HG03442 (cell line): ENCODE measurements around the gene SGK1.
"Not testable (repeated sequence)": the region's sequence is repeated elsewhere in the genome, so short reads cannot be mapped to it uniquely, and the experiment has no call there.

Experiments
- ATAC-seq: cut with Tn5 transposase; IDR thresholded peaks from one replicate; pipeline ENCODE4 v1.9.1; 2021; ENCODE audit warnings: mild to moderate bottlenecking, moderate library complexity; ENCODE audit not compliant: unreplicated experiment

Gene SGK1

GRCh38 chr6:134256862-134257261, 61.0 kb downstream of the SGK1 start:
- no peak for ATAC-seq

GRCh38 chr6:134255280-134255679, 62.6 kb downstream of the SGK1 start:
- not testable (repeated sequence) for ATAC-seq

GRCh38 chr6:134254118-134254517, 63.8 kb downstream of the SGK1 start:
- no peak for ATAC-seq

GRCh38 chr6:134253681-134254080, 64.2 kb downstream of the SGK1 start:
- no peak for ATAC-seq

GRCh38 chr6:134251320-134251719, 66.6 kb downstream of the SGK1 start:
- ATAC-seq = no peak

DNA sequence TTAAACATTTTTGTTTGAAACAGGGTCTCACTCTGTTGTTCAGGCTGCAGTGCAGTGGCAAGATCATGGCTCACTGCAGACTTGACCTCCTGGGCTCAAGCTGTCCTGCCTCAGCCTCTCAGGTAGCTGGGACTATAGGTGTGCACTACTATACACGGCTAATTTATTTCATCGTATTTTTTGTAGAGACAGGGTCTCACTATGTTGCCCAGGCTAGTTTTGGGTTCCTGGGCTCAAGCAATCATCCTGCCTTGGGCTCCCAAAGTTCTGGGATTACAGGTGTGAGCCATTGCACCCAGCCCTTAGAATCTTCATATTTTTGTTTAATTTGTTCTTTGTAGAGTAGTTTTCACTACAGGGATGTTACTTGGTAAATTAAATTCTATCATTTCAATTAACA, 67.1 kb downstream of the SGK1 start:
- ATAC-seq = no peak

DNA sequence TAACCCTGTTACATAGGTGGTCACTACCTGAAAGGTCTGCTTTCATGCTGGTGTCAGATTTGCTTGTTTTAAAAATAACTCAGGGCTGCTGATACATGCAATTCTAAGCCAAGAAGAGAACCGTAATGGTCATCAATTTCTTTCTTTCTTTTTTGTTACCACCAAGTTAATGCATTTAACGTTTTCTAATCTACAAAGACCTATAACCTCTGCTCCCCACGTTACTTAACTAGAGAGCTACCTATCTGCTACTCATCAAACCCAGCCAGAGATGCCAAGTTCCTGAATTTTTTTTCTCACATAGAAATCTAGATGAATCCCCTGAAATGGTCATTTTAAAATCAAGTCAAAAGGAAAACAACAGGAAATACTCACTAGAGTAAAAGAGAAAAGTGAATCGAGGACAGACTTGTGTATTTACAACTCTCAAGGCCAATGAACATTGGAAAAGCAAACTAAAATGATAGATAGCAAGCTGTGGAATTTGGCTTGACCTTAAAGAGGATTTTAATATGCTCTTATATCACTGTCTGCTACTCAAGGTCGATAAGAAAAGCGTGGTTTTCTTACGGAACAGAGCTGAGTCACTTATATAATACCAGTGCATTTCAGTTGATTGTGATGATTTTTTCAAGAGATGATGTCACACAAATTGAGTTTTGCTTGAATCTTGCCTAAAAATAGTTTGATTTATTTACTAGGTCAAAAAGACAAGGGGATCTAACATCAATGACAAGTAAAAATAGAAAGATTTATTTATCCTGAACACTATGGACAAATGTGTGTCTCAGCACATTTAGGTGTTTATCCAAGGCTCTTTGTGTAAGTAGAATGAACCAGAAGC, 67.9 kb downstream of the SGK1 start:
- ATAC-seq = no peak

DNA sequence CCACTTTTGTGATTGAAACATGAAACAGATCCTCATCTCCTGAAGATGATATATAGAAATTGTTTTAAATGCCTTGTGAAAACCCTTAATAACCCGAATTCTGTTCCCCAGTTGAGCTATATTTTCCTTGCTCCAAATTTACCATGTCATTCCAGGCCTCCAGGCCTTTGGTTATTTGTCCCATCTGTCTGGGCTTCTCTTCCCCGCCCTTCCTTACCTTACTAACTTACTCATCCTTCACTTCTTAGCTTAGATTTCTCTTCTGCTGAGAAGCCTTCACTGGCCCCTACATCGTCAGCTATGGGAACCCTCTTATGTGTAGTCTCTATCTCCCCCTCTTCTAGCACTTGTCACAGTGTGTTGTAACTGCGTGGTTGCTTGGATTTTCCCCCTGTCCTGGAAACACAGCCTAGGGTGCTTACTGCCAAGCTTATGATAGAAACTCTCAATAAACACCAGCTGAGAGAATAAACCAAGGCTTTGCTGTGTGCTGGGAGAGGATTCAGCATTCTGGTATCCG, 68.6 kb downstream of the SGK1 start:
- no peak for ATAC-seq

GRCh38 chr6:134247844-134248580, 69.9 kb downstream of the SGK1 start:
- ATAC-seq = no peak

- ATAC-seq = peak; percentile 92
These were observed 70.6 kb downstream of the SGK1 start for GRCh38 chr6:134247231-134247833.

DNA sequence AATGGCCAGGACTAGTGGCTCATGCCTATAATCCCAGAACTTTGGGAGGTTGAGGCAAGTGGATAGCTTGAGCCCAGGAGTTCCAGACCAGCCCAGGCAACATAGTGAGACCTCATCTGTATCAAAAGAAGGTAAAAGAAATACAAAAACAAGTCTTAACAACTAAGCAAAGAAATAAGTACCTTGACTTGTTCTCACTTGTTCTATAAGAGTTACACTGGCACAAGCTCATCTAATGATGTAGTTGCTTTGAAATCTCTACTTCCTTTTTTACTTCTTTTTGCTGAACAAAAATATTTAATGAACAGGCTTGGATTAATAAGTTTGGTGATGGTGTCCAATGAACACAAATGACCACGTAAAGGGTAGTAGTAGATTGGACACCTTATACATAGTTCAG, 72.2 kb downstream of the SGK1 start:
- ATAC-seq = no peak

GRCh38 chr6:134245041-134245440, 72.9 kb downstream of the SGK1 start:
- no peak for ATAC-seq

DNA sequence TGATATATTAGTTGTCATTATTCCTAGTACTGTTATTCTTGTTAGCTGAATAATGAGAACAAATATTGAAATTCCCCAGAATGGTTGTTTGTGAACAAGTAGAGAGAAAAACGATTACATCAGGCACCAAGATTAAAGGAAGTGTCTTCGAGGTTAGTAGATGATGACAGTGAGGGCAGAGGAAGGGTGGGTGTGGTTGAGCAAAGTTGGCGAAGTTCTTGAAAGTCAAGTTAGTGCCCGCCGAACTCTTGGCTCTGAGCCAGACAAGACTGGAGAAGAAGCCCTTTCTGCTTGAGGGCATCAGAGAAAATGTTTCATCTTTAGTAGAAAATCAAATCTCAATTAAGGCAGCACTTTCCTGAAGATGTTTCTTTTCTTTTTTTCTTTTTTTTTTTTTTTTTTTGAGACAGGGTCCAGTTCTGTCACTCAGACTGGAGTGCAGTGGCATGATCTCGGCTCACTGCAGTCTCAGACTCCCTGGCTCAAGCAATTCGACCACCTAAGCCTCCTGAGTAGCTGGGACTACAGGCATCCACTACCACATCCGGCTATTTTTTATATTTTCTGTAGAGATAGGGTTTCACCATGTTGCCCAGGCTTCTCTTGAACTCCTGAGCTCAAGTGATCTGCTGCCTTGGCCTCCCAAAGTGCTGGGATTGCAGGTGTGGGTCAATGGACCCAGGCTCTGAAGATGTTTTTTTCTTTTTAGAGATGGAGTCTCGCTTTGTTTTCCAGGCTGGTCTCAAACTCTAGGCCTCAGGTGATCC, 77.1 kb downstream of the SGK1 start:
- no peak for ATAC-seq

DNA sequence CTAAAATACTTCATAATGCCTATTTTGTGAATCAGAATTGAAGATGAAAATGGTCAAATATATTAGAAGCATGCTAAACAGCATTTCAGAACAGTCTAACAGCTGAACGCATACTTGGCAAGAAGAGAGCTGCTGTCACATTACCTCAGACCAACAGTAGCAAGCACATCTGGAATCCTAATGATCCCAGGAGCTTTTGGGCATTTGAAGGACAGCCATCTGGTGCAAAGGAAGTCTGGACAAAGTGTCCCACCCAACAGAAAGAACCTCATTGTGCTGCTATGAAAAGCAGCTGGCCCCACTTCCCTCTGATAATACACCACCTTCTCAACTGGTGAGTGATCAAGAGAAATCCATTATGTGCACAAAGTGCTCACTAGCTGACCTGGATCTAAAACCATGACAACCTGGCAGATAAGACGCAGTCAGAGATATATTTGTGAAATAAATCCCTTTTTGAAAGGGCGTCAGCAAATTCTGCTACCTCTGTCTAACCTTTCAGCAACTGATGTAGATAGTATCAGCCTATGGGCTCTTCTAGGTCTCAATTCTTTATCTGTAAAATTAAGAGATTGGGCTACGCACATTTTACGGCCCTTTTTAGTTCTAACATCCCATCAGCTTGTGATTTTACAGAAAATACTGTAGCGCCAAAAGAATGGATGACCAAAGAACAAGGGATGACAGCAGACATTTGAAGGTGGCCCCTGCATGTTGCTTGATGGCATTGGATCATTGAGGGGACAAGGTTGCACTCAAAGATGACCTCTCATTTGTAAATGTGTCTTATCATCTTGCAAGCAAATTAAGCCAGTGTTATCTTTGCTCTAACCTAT, 78.7 kb downstream of the SGK1 start:
- no peak for ATAC-seq

DNA sequence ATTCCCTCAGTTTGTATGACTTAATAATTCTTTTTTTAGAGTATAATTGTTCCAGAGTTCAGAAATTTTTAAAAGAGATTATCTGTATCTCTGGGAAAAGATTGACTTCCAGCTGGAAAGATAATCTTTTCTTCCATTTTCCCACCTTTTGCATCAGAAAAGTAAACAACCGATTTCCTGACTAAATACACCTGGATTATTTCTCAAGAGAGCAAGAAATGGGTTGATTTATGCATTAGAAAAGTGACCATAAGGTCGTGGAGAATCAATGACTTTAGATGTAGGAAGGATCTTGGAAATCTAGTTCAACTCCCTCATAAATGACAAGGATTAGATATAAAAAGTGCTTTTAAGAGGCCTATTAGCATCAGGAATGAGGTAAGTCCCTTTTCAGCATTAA, 79.9 kb downstream of the SGK1 start:
- no peak for ATAC-seq

DNA sequence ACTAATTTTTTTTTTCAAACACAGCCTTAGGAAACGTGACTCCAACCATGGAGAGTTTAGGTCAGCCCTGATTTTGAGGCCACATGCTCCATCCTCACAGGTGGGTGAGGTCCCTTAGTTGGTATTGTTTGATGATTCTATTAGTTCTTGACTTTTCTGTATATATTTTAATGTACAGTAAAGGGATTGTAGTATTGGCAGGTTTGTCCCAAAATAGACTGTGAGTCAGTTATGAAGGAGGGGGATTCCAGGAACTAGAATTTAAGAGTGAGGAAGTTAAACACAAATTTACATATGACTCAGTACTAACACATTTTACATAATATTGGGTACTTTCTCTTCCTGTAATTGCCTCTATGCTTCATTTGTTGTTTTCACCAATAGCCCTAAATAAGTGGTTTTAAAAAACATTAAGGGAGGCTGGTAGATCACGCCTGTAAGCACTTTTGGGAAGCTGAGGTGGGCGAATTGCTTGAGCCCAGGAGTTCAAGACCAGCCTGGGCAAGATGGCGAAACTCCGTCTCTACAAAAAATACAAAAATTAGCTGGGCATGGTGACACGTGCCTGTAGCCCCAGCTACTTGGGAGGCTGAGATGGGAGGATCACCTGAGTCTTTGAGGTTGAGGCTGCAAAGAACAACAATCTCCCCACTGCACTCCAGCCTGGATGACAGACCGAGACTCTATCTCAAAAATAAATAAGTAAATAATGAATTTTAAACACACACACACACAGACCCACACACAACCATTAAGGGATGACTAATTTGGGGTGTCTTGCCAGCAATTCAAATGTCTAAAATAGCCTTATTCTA, 81.8 kb downstream of the SGK1 start:
- ATAC-seq = peak; percentile 96

- ATAC-seq = not testable (repeated sequence)
These were observed 82.6 kb downstream of the SGK1 start for GRCh38 chr6:134235334-134235733.

DNA sequence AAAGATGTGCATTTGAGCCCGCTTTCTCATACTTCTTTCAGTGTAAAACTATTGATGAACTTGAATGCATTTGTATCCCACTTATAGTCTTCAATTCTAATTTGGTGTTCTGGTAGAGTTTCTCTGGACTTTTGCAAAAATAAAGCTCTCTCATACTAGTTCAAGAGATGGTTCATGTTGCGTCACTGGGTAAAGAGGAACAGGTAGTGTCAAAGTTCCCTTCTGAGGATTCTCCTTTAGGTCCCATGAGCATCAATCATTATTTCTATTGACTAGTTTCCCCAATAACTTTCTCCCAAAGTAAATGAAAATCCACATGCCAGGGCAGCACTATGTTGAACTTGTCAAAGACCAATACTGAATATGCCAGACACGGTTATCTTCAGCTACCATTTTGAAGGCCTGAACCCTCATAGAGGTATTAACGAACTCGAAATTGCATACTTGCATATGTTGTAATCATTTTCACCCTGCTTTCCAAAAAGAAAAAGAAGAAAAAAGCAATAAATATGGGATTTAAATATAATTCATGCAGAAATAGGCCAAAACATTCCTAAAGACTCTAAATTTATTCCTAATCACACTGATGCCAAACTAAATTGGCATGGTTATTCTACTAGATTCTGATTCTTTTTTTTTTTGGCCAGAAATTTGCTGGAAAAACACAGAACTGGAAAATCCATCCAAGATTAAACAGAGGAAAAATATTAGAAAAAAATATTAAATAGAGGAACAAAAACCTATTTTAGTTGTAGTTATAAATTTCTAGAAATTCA, 84.5 kb downstream of the SGK1 start:
- ATAC-seq = no peak
